ENCODE measurements around the gene CROCC2.

The CROCC2 gene

DNA sequence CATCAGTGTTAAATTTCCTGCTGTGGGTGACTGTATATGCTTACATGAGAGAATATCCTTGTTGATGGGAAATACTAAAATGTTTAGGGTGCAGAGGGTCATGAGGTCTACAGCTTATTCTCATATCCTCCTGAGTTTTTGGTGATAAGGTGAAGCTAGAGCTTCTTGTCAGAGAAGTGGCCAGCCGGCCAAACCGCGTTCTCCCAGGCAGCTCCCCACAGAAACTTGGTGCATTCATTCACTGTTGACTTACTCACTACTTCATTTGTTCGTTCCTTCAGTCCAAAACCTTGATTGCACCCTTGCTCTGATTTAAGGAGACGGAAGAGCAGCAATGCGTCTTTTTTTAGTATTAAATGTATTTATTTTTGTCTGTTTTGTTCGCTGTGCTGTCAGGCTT lies 101.0 kb downstream of the CROCC2 start (continued):
- TF ChIP-seq ZNF624 (tag by site-specific recombination; IDR thresholded peaks at IDR 0.05): no peak
- no peak for TF ChIP-seq ZNF335 (tag by site-specific recombination; conservative IDR thresholded peaks at IDR 0.05)
- no peak for TF ChIP-seq ZNF530 (tag by site-specific recombination; IDR thresholded peaks at IDR 0.05; ENCODE audit: low read depth)
- no peak for TF ChIP-seq MYNN (tag by site-specific recombination; IDR thresholded peaks at IDR 0.05; ENCODE audit: borderline replicate concordance)
- no peak for TF ChIP-seq ZNF10 (tag by site-specific recombination; IDR thresholded peaks at IDR 0.05)
- TF ChIP-seq, protein P1, sequence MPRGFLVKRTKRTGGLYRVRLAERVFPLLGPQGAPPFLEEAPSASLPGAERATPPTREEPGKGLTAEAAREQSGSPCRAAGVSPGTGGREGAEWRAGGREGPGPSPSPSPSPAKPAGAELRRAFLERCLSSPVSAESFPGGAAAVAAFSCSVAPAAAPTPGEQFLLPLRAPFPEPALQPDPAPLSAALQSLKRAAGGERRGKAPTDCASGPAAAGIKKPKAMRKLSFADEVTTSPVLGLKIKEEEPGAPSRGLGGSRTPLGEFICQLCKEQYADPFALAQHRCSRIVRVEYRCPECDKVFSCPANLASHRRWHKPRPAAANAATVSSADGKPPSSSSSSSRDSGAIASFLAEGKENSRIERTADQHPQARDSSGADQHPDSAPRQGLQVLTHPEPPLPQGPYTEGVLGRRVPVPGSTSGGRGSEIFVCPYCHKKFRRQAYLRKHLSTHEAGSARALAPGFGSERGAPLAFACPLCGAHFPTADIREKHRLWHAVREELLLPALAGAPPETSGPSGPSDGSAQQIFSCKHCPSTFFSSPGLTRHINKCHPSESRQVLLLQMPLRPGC (tag by site-specific recombination; IDR thresholded peaks at IDR 0.05): no peak

DNA sequence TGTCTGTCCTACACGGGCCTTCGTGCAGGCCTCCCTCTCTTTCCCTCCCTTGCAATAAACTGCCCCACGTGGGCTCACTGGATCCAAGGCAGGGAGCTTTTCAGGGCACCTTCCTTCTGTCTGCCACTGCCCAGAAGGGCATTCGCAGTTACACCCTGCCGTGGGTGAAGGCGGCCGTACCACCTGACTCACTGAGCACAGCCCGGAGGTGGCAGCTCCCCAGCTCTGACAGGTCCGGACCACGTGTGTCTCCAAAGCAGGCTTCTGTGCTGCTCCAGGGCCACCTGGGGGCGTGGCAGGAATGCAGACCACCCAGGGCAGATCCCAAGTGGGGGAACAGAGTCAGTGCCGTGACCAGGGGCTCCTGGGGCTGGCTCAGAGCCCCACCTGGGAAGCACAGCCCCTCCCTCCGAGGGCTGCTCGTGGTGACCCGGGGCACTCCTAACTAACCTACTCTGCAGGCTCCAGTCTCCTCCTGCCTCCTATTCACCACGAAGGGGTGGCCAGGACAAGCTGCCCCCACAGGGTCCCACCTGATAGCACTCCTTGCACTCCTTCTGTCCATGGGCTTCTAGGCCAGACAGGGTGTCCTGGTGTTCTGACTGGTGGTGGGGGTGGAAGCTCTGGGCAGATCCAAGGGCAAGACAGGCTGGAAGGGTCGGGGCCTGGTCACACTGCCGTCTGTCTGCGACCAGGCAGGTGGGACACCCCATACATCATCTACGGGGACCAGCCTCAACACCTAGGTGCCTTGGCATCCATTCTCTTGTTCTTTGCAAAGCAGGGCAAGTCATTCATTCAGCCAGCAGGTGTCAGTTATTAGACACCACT lies 102.0 kb downstream of the CROCC2 start:
- H3K36me3 ChIP-seq (ENCODE audit: control insufficient read depth in 2 of 2, insufficient read depth in 1 of 2, low read length in 2 of 2): peaks cover 0 to 3% of the 10 kb centered on the region in 2 experiments; a peak in 1 of 3 replicates
- H3K4me3 ChIP-seq (ENCODE audit: low read depth, low read length): no peak overlapping the region
- ChIA-PET POLR2A (no interaction called here), CTCF (interaction anchor here (1.1 kb wide), 1 partner anchor 94 kb away, joined by 4 read pairs; no protein-coding TSS in a partner anchor)
- no peaks in the 10 kb centered on the region for H3K9me3 ChIP-seq (ENCODE audit: control insufficient read depth, insufficient read depth, low read depth, low read length)
- no peak for TF ChIP-seq ZEB2 (tag by site-specific recombination; IDR thresholded peaks at IDR 0.05)
- TF ChIP-seq ZNF350 (tag by site-specific recombination; IDR thresholded peaks at IDR 0.05): no peak
- no peak overlapping the region for H3K27ac ChIP-seq (ENCODE audit: extremely low read depth, low read depth, low read length)
- H3K4me1 ChIP-seq (ENCODE audit: control insufficient read depth, insufficient read depth, low read length): peaks cover 11% of the 10 kb centered on the region

- peaks cover 11% of the 10 kb centered on the region for H3K4me1 ChIP-seq (ENCODE audit: control insufficient read depth, insufficient read depth, low read length)
- no peak overlapping the region for H3K27ac ChIP-seq (ENCODE audit: extremely low read depth, low read depth, low read length)
- no peaks in the 10 kb centered on the region for H3K36me3 ChIP-seq (ENCODE audit: control insufficient read depth in 2 of 2, insufficient read depth in 1 of 2, low read length in 2 of 2)
- H3K9me3 ChIP-seq (ENCODE audit: control insufficient read depth, insufficient read depth, low read depth, low read length): no peaks in the 10 kb centered on the region
- no peak overlapping the region for H3K4me3 ChIP-seq (ENCODE audit: low read depth, low read length)
- CTCF ChIA-PET: interaction anchor here (1.1 kb wide), 2 partner anchors 94 to 95 kb away, joined by 3 to 4 read pairs; no protein-coding TSS in a partner anchor
- TF ChIP-seq ZNF16 (tag by site-specific recombination; IDR thresholded peaks at IDR 0.05; ENCODE audit: low read depth) (no peak), ZNF692 (tag by site-specific recombination; IDR thresholded peaks at IDR 0.05) (no peak), SP7 (tag by site-specific recombination; IDR thresholded peaks at IDR 0.05) (no peak), KLF16 (tag by site-specific recombination; IDR thresholded peaks at IDR 0.05) (no peak), ZNF791 (tag by site-specific recombination; IDR thresholded peaks at IDR 0.05) (no peak), ZNF366 (tag by site-specific recombination; conservative IDR thresholded peaks at IDR 0.05) (no peak)
- POLR2A ChIA-PET: no interaction called here
Observed at GRCh38 chr2:241008711-241009121, 102.6 kb downstream of the CROCC2 start.

DNA sequence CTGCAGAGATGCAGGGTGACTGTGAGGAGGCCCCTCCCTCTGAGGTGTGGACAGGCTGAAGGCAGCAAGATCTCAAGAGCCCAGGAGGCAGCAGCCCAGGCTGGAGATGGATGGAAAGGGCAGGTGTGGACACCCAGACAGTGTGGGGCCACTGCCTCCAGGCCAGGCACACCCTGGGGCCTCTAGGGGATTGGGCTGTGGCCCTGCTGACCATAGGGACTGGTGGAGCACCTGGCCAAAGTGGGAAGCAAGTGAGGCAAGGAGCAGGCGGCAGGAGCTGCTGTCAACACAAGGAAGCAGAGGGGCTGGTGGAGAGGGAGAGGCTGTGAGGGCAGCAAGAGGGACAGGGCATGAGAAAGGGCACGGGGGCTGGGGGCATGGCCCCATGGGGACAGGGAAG lies 103.1 kb downstream of the CROCC2 start:
- no peak for TF ChIP-seq ZNF561 (tag by site-specific recombination; IDR thresholded peaks at IDR 0.05; ENCODE audit: borderline replicate concordance)
- TF ChIP-seq ZNF10 (tag by site-specific recombination; IDR thresholded peaks at IDR 0.05): no peak
- Histone ChIP-seq H3K9me3 (ENCODE audit: control insufficient read depth, insufficient read depth, low read depth, low read length) (no peaks in the 10 kb centered on the region), H3K27ac (ENCODE audit: extremely low read depth, low read depth, low read length) (no peak overlapping the region; the same call in 1 of the 2 replicates), H3K36me3 (ENCODE audit: control insufficient read depth in 2 of 2, insufficient read depth in 1 of 2, low read length in 2 of 2) (no peaks in the 10 kb centered on the region), H3K4me1 (ENCODE audit: control insufficient read depth, insufficient read depth, low read length) (peaks cover 11% of the 10 kb centered on the region), H3K4me3 (ENCODE audit: low read depth, low read length) (no peak overlapping the region)
- CTCF ChIA-PET: interaction anchor here (0.6 to 1.3 kb wide), 5 partner anchors 9 to 95 kb away, joined by 3 to 5 read pairs (median 3); no protein-coding TSS in a partner anchor
- POLR2A ChIA-PET: interaction anchor here (0.6 to 1.6 kb wide), 4 partner anchors 11 to 693 kb away, joined by 3 to 5 read pairs (median 4); partner anchors contain the start of genes ING5, MTERF4, PASK and SNED1
